NCI-H187 (cell line): ENCODE data around the gene CDK5R2.
A peak's percentile ranks its signal among the peaks of the same experiment; 100 is the strongest.

Experiments
- DNase-seq, 2 experiments: peaks; one replicate each; lab custom pipeline; 2025; lab: John Stamatoyannopoulos, UW

CDK5R2 gene

DNA sequence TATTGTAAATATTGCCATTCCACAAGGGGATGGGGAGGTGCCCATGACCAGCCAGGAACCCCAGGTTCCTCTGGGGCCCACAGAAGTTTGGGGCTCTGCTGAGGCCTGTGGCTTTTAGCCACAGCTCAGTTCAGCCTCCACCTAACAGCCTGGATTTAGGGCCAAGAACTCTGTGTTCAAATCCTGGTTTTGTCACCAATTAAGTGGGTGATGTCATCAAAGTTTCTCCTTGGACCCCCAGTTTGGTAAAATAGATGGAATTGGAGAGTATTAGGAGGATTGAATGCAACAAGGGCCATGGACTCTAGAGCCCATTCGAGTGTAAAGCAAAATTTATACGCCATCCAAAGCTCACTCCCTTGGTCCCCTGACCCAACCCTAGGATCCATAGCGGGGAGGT lies 28.7 kb downstream of the CDK5R2 start:
- no peak for DNase-seq

DNA sequence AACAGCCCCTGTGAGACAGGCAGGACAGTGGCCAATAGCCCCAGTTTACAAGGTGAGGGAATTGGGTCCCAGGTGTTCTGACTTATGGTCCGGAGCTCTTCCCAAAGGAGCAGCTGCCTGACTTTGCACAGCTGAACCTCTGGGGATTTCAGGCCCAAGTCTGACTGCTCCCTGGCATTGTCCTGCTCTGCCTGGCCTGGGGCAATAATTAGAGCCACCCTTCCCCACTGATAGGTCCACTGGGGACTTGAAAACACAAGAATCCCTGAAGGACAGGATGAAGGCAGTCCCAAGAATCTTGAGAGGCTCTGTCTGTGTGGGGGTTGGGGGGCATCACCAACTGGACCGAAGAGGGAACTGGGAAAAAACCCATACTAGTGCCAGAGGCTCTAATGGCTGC lies 29.2 kb downstream of the CDK5R2 start:
- no peak for DNase-seq

DNA sequence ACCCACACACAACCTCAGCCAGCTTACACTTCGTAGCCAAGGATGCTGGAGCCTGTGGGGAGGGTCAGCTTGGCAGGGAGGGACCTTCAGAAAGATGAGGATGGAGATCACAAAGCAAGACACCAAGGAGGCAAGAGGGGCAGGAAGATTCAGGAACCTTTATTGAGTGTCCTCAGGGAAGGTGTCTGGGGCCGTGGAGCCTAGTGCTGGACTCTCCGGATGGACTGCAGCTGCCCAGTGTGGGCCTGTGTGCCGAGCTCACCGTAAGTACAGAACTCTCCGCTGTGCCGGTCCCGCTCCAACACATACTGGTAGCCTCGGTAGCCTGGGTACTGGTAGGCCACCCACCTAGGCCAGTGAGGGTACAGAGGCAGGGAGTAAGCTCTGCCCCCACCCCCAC lies 30.6 kb downstream of the CDK5R2 start:
- DNase-seq = no peak

DNA sequence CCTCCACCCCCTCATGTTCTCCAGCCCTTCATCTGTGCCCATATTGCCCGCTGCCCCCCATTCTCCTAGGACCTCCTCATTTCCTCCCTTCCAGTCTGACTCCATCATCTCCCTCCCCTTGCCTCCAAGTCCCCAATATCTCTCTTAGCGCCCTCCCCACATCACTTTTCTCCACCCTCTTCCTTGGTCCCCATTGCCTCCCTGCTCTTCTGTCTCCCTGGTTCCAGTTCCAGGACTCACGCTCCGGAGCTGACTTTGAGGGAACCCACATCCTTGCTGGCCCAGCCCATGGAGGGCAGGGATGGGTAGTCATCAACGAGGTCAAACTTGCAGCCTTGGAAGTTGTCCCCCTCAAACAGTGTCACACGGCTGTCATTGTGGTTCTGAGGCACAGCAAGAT lies 31.1 kb downstream of the CDK5R2 start:
- no peak for DNase-seq

DNA sequence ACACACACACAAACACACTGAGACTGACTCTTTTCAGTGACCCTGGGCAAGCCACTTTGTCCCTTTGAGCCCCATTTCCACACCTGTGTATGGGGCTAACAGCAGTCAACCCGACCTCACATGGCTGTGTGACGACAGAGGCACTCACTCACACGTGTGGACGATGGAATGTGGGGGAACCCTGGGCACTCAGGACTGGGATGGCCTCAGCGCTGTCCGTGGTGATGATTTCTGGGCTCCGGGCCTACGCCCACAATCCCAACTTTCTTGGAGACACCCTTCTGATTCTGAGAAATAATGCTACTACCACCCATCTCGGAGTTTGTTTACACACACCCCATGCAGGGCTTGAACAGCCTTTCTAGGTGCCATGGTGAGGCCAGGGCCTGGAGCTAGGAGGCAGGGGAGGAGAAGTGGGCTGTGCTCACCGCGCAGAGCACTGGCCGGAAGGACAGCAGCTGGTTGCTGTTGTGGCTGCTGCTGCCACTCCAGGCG lies 32.3 kb downstream of the CDK5R2 start:
- no peak for DNase-seq

DNA sequence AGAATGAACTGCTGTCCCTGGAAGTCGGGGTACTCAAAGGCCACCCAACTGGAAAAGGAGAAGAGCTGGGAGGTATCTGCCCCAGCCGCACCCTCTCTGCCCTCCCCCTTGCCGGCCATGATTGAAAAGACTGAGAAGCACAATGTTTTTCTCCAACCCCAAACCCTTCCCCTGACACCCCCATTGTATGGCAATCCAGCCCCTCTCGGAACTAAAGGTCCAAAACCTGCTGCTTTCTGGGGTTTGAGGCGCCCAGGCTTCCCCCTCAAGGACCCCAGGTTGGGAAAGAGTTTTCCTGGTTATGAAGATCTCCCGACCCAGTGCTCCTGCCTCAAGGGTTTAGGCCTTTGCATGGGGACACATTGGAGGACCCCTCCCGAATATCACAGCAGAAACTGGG lies 32.7 kb downstream of the CDK5R2 start:
- no peak for DNase-seq

DNA sequence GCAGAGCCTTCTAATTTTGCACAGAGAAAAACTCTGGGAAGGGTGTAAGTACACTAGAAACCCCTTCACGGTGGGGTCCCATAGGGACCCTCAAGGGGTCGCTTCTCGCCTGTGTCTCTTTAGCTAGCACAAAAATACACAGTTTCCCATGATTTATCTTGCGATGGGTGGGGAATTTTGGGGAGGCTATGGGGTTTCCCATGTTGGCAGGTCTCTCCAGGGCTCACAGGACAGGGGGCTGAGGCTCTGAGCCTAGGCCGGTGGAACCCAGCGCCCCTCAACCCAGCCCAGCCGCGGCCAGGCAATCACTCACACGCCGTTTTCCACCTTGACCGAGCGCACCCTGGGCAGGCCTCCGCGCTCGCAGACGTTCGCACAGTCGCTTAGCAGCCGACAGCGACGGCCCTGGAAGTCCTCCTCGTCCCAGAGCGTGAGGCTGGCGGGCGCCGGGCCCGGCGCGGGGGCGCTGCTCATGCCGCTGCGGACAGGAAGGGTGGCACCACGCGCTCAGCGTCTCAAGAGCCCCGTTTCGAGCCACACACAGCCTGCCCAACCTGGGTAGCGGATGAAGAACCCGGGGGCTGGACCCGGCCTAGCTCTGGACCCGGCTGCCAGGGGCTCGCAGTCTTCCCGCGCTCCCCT lies 33.4 kb downstream of the CDK5R2 start:
- DNase-seq = no peak

DNA sequence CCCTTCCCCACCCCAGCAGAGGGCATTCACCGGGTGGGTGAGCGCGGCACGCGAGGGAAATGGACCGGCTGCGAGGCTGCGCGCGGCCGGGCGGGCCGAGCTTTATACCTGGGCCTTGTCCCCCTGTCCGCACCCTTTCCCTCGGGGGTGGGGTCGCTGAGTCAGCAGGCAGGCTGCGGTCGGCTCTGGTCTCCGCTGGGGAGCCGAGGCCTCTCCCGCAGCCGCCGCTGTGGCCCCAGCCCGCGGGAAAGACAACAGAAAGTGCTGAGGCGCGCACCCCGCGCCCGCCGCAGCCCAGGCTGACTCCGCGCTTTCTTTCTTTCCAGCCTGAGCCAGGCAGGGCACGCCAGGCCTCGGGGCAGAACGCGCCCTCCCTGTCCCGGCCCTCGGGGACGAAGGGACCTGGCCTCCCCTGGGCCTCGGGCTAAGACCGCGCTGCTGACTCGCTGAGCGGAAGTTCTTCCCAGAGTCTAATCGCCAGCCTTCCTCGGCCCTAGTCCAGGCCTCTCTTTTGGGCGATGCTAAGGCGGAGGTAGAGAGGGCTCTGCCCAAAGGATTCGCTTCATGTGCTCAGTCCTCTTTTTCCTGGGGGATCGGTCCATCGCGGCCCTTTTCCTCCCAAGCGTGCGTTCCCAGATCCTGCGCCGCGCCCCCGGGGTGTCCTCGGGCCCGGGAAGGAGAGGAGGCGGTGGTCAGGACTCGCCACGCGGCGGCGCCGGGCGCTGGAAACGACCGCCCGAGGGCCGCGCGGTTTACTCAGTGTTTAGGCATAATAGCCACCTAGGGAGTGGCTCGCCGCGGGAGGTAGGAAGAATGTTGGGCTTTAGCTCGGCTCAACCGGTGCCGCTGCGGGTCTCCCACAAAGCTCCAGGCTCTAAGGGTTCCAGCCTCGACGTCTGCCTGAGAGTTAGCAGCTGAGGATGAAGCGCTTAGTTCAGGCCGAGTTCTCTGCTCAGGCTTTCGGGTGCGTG lies 34.2 kb downstream of the CDK5R2 start, which contains the start of gene CRYBA2:
Gene CRYBA2 (minus strand): TSS at position 78 of the 971 bp plus-strand sequence. CDS start 246 bp downstream, outside the sequence.
- DNase-seq = no peak

DNA sequence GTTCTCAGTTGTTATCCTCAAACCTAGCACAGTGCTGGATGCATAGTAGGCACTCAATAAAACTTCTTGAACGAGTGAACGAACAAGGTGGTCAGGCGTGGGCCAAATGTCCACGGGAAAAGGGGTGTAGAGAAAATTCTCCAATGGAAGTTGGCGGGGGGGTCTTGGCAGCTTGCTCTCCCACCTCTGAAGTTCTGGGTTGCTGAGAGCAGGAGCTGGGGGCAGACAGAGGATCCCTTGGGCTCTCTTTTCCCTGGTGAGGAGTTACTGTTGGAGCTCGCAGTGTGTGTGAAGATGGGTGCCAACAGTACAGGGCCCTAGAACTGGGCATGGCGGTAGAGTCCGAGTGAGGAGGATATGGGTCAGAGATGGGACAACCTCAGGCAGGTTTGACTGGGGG lies 36.1 kb downstream of the CDK5R2 start:
- no peak for DNase-seq

DNA sequence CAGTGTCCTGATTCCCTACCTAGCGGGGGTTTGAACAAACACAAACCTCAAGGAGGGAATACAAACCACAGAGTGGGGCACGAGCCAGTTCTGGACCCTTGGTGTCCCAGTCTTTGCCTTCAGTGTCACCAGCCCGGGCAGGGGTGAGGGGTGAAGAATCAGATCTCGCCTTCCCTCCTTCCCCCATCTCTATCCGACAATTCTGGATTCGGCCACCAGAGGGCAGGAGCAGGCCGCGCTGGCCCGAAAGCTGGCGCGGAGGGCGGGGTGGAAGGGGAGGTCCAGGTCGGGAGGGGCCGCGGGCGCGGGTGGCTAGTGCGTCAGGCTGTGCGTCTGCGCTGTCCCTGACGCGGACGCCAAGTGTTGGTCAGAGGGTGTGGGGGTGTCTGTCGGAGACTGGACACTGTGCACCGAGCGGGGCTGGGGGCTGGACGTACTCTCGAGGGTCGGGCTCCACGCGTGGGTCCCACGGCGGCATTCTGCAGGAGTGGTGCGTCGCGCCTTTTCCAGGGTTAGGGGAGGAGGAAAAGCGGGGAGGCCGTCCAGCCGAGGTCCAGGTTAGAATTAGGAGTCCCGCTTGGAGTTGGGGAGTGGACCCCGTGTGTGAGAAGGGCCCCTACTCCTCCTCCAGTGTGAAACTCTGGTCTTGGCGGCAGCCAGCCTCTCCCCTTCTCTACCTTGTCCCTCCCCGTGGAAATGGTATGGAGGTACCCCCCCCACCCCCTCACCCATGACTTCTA lies 36.7 kb downstream of the CDK5R2 start:
- peak; percentile 67 to 80 for DNase-seq

DNA sequence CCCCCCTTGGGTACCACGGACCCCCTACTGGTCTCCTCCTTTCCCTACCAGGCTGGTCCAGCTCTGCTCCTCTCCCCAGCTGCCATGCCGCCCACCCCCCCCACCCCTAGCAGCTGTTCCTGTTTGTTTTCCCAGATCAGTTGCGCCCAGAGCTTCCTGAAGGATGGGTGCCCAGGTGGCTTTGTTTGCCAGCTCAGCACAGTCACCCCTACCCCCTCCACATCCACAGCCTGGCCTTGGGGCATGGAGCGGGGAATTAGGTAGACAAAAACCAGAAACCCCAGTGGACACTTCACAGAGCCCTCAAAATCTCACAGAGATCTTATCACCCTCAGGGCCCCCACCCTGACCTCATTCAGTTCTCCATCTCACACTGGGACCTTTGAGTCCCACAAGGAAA lies 37.5 kb downstream of the CDK5R2 start:
- DNase-seq = no peak

DNA sequence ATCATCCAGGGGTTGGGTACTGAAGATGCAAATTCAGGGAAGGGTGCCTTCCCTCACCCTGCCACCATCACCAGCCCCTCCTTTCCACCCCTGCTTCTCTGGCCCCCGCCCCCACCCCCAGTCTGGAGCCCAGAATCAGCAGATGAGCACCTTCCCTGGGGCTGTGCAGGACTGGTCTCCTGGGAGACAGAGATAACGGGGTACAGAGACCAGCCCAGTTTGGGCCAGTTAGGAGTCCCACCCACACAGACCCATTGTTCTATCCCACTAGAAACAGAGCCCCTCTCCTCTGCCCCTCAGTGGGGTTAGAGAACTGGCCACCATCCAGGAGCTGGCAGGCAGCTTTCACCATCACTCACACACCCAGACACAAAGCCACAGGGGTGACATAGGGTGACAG lies 38.3 kb downstream of the CDK5R2 start:
- no peak for DNase-seq

DNA sequence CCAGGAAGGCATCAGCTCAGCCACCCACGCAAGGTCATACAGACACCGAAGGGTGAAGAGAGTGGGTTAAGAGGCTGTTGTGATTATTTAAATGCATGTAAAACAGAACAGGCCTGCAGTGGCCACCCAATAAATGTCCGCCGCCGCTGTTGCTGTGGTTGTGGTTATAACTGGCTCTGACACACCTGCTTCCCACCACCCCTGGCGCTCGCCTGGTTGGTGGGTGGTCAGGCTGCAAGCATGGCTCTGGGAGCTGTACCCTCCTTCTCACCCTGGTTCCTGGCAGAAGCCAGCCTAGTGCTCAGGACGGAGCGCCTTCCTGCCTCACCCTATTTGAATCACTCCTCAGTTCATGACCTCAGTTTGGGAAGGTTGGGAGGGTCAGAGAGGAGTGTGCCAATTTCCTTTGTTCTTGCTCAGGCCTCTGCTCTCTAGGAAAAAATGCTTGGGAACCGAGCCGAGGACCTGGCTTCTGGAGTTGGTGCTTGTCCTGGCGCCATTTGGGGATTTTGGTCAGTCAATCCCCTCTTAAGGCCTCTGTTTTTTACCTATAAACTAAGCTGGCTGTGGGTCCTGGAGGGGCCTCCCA lies 39.0 kb downstream of the CDK5R2 start:
- no peak for DNase-seq

DNA sequence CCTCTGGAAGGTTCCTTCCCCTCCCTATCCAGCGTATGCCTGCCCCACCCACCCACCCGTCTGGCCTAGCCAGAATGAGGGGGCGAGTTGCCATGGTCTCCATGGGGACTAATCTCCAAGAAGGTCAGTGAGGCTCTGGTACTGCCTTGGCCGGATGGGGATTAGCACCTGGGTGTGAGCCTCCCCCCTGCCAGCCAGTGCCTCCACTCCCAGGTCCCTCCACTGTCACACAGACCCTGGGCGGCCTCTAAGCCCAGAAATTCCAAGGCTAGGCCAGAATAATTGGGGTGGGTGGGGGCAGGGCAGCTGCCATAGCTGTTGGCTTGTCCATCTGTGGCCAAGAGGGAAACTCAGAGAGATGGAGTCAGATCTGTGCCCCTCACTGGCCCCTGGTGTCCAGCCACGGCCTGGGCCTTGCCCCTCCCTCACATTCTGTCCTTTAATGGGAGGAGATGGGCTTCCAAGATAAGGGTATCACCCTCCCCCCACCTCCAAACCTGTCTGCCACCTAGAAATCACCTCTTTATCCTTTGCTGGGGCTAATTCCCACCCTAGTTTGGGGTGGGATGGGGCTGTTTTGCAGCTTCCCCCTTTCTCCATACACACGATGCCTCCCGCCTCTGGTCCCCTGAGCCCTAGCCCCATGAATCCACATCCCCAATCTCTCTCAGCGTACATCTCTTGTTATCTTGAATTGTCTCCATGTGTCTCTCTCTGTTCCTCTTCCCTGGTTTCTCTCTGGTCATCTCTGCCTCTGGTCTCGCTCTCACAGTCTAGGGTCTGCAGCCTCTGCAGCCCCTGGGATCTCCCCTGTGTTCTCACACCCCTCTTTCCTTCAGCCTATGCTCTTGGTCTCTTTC lies 39.8 kb downstream of the CDK5R2 start:
- no peak for DNase-seq

DNA sequence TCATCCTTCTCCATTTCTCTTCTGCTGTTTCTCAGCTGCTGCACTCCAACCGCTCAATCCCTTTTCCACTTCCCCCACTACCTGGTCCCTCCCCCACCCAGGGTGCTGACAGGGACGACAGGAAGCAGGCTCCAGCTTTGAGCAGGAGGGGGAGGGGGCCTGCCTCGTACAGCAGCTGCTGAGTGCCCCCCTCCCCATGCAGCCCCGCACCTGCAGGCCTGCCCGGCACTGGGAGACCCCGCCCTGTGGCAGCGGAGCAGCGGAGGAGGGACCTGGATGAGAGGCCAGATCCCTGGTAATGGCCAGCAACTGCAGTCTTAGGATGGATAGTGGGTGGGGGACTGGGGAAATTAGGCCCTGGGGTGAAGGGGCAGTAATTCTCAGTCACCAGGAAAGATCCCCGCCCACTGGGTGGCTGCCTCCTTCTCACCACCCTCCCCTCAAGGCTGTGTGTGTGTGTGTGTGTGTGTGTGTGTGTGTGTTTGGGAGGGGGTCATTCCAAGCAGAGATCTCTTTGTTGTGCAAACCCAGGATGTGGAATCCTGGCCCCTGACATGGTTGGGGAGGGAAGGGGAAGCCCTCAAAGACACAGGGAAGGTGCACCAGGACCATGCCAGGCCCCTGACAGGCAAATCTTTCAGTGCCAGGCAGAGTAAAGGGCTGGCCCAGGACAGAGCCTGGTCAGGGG lies 40.6 kb downstream of the CDK5R2 start:
- DNase-seq = peak; percentile 56 to 79

DNA sequence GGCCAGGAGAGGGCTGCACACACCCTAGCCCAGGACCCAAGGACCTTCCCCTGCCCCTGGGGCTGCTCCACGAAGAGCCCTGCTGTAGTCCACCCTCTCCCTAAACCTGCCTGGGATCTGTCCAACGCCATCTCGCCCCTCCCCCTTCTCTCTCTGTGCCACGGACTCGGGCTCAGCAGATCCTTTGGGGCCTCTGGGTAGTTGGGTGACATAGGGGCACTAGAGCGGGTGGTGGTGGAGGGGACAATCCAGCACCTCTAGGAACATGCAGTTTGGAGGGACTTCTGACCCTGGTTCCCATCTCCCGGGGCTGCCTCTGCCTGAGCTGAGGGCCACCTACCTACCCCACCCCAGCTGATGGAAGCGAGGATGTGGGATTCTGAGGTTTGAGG lies 41.1 kb downstream of the CDK5R2 start:
- DNase-seq = no peak

DNA sequence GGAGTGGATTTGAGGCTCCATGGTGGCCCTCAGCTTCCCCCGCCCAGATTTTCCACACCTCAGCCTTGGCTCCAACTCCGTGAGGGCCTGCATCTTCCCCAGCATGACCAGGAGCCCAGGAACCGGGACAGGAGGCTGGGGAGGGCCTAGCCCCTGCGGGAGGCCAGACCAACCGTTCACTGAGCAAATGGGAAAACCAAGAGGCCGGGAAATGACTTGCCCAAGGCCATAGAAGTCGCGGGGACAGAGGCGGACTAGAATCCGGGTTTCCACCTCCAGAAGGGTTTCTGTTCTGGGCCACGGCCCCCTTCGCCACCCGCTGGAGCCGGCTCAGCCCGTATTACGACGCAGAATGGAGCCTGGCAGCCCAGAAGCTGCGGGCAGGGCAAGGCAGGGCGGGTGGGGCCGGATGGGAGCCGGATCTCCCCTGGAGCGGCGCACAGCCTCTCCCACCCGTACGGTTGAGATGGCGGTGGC lies 41.7 kb downstream of the CDK5R2 start:
- DNase-seq = no peak

DNA sequence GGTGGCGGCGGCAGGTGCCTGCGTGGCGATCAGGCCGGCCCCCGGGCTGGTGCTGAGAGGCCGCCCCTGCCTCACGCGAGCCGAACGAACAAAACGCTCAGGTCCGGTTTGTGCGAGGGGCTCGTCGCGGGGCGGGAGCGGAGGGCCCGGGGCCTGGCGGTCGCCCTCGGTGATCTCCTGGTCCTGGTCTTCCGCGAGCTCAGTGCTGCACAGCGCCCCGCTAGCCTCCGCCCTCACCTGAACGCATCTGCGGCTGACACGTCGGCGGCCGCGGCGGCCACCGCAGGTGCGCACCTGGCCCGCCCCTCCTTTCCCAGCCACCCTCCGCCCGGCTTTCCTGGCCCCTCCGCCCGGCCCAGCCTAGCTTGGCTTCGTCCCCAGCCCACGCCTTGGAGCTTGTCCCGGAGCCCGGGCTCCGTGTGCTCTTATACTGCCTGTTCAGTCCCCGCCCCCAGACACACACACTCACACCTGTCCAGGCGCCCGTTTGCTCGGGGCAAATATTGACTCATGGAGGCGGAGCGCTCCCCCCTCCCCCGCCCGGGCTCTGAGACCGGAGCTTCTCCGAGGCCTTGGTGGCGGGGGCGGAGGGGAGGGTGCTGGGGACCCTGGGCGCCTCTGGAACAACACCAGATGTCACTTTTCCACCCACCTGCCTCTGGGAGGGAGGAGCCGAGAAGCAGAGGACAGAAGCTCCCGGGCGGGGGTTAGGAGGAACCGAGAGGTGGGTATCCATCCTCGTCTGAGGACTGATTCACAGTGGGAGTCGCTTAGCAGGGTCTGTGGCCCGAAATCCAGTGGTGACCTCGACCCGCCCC lies 42.3 kb downstream of the CDK5R2 start:
- DNase-seq = peak; percentile 84 to 94
